HepG2 (cell line): ENCODE results near the gene F12. TPM values are rescaled to one million over a fixed set of nuclear protein-coding genes. Genes with fewer than 3 reads are reported as not detected.

Experiments used
- DMTF1 ChIP-seq: sonication (generic); formaldehyde crosslinking; IDR thresholded peaks from 2 replicates; pipeline ENCODE4 v1.4.0; 2020; ENCODE audit warnings: mild to moderate bottlenecking, missing genetic modification reagents
- DRAP1 ChIP-seq: IDR thresholded peaks from 2 replicates; pipeline ENCODE4 v1.6.1; 2016; ENCODE audit warnings: missing genetic modification reagents, missing compliant biosample characterization
- HMG20A ChIP-seq: IDR thresholded peaks from 2 replicates; pipeline ENCODE4 v1.6.1; 2016; ENCODE audit warnings: borderline replicate concordance
- HOXA5 ChIP-seq: sonication (generic); formaldehyde crosslinking; IDR thresholded peaks from 2 replicates; pipeline ENCODE4 v1.4.0; 2020; ENCODE audit warnings: missing genetic modification reagents
- KLF9 ChIP-seq: IDR thresholded peaks from 2 replicates; pipeline ENCODE4 v1.6.1; 2016; ENCODE audit warnings: low read depth
- LCORL ChIP-seq, 2 experiments: fragments of 450-650 bp in 1 of 2; sonication (generic) in 1 of 2; formaldehyde crosslinking in 1 of 2; IDR thresholded peaks; 2 replicates each; pipeline versions ENCODE4 v1.5.0 to v1.6.1; 2017 to 2020; ENCODE audit warnings: antibody characterized with exemption in 1 of 2, missing genetic modification reagents in 1 of 2
- MAF1 ChIP-seq: sonication (generic); formaldehyde crosslinking; IDR thresholded peaks from 2 replicates; pipeline ENCODE4 v1.5.0; 2020; ENCODE audit warnings: missing genetic modification reagents, borderline replicate concordance
- NFKB2 ChIP-seq: sonication (generic); formaldehyde crosslinking; IDR thresholded peaks from 2 replicates; pipeline ENCODE4 v1.4.0; 2020; ENCODE audit warnings: missing genetic modification reagents, borderline replicate concordance
- NFKBIZ ChIP-seq: IDR thresholded peaks from 2 replicates; pipeline ENCODE4 v1.6.1; 2018; ENCODE audit warnings: missing genetic modification reagents, missing compliant biosample characterization
- PHF20 ChIP-seq: sonication (generic); formaldehyde crosslinking; IDR thresholded peaks from 2 replicates; pipeline ENCODE4 v1.5.0; 2020; ENCODE audit warnings: mild to moderate bottlenecking, missing genetic modification reagents
- SALL2 ChIP-seq: sonication (generic); formaldehyde crosslinking; IDR thresholded peaks from 2 replicates; pipeline ENCODE4 v1.8.1; 2023; ENCODE audit warnings: mild to moderate bottlenecking, missing genetic modification reagents, inconsistent platforms
- SNAPC4 ChIP-seq: sonication (generic); formaldehyde crosslinking; IDR thresholded peaks from 2 replicates; pipeline ENCODE4 v1.4.0; 2020; ENCODE audit warnings: mild to moderate bottlenecking, missing genetic modification reagents
- THAP11 ChIP-seq: IDR thresholded peaks from 2 replicates; pipeline ENCODE4 v1.6.1; 2016; ENCODE audit warnings: missing biosample characterization, missing genetic modification reagents
- YEATS4 ChIP-seq: sonication (generic); formaldehyde crosslinking; IDR thresholded peaks from 2 replicates; pipeline ENCODE4 v1.4.0; 2020; ENCODE audit warnings: missing genetic modification reagents, borderline replicate concordance
- ZMYM2 ChIP-seq: sonication (generic); formaldehyde crosslinking; IDR thresholded peaks from 2 replicates; pipeline ENCODE4 v1.8.0; 2022; ENCODE audit warnings: mild to moderate bottlenecking, missing genetic modification reagents
- ZNF12 ChIP-seq: sonication (generic); formaldehyde crosslinking; IDR thresholded peaks from 2 replicates; pipeline ENCODE4 v1.5.0; 2020; ENCODE audit warnings: missing genetic modification reagents
- ZNF383 ChIP-seq: sonication (generic); formaldehyde crosslinking; IDR thresholded peaks from 2 replicates; pipeline ENCODE4 v1.4.0; 2020; ENCODE audit warnings: missing genetic modification reagents, mild to moderate bottlenecking, borderline replicate concordance
- ZNF629 ChIP-seq: sonication (generic); formaldehyde crosslinking; conservative IDR thresholded peaks from 2 replicates; pipeline ENCODE4 v1.5.0; 2020; ENCODE audit warnings: missing genetic modification reagents
- ZNF83 ChIP-seq: sonication (generic); formaldehyde crosslinking; IDR thresholded peaks from 2 replicates; pipeline ENCODE4 v1.4.0; 2020; ENCODE audit warnings: missing genetic modification reagents, mild to moderate bottlenecking, borderline replicate concordance
- polyA plus RNA-seq, 8 experiments: library from polyadenylated mRNA; depleted of rRNA in 3 of 8; stranded (reverse) in 7 of 8; unstranded in 1 of 8; fragments of >200 nt; fragmentation: Illumina TruSeq in 4 of 8; extraction: Trizol in 4 of 8; gene quantifications; 2 replicates each; pipeline versions ENCODE4 v1.2.1 to v1.2.3, GENCODE V29; 2011 to 2016; ENCODE audit warnings: low read depth in 4 of 8, missing spikeins in 1 of 8, mixed read lengths in 1 of 8; ENCODE audit not compliant: insufficient read depth in 1 of 8
- total RNA-seq, 5 experiments: library from RNA; depleted of rRNA; stranded (reverse); fragments of >200 nt; fragmentation: Illumina TruSeq; extraction: Trizol; gene quantifications; 2 replicates each; pipeline ENCODE4 v1.2.3, GENCODE V29; 2016; ENCODE audit warnings: low read depth in 1 of 5
- TF ChIP-seq, protein P1 (sequence below): sonication (generic); formaldehyde crosslinking; IDR thresholded peaks from 2 replicates; pipeline ENCODE4 v1.8.0; 2022; ENCODE audit warnings: missing genetic modification reagents, mild to moderate bottlenecking, inconsistent platforms, borderline replicate concordance

Gene F12
- total and polyA plus RNA-seq, 2 of the 13 experiments (the other 11 are each of a cell fraction or from before 2014, with no cell fraction given): 2.5 to 3.0 TPM

- TF ChIP-seq DMTF1 (CRISPR knock-in tag) (no peak), ZNF629 (CRISPR knock-in tag) (0 out of 2 replicates have a peak, but pooled peaks have one; percentile 33), NFKBIZ (peak; percentile 59; the same call in 1 of the 2 replicates), YEATS4 (CRISPR knock-in tag) (peak; percentile 74), DRAP1 (peak; percentile 99), SNAPC4 (CRISPR knock-in tag) (no peak), ZNF383 (CRISPR knock-in tag) (no peak), THAP11 (CRISPR knock-in tag) (peak; percentile 44; the same call in 1 of the 2 replicates), ZMYM2 (no peak), HMG20A (CRISPR knock-in tag) (peak; percentile 14; the same call in 1 of the 2 replicates), NFKB2 (CRISPR knock-in tag) (peak; percentile 69), PHF20 (CRISPR knock-in tag) (peak; percentile 59), LCORL (IDR thresholded peaks at IDR 0.05) (0 out of 2 replicates have a peak, but pooled peaks have one; percentile 35), LCORL (CRISPR knock-in tag; IDR thresholded peaks at IDR 0.05) (peak; percentile 84), KLF9 (0 out of 2 replicates have a peak, but pooled peaks have one; percentile 4), ZNF12 (CRISPR knock-in tag) (peak; percentile 76; the same call in 1 of the 2 replicates), ZNF83 (CRISPR knock-in tag) (no peak), HOXA5 (CRISPR knock-in tag) (peak; percentile 57; the same call in 1 of the 2 replicates), MAF1 (no peak), SALL2 (CRISPR knock-in tag) (peak; percentile 80; the same call in 1 of the 2 replicates)
- TF ChIP-seq, protein P1, sequence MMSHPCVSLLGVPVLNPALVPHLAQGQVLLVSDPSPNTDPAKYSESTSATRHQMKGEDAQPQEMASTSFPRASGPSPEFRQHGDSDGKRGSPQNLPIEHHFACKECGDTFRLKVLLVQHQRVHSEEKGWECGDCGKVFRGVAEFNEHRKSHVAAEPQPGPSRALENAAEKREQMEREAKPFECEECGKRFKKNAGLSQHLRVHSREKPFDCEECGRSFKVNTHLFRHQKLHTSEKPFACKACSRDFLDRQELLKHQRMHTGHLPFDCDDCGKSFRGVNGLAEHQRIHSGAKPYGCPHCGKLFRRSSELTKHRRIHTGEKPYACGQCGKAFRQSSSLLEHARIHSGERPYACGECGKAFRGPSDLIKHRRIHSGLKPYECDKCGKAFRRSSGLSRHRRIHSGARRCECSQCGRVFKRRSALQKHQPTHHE (CRISPR knock-in tag): no peak
Measured at GRCh38 chr5:177378884-177379883, 30.2 kb downstream of the F12 start (continued).
